GM21526 (cell line): ENCODE data around the gene TMC6.

ENCODE experiments used
- ATAC-seq: cut with Tn5 transposase; IDR thresholded peaks from one replicate; pipeline ENCODE4 v1.9.1; 2021; ENCODE audit warnings: moderate library complexity; ENCODE audit not compliant: unreplicated experiment, low FRiP score

The TMC6 gene

GRCh38 chr17:78111727-78112517 lies 16.6 kb downstream of the TMC6 start:
- ATAC-seq, result no peak

DNA sequence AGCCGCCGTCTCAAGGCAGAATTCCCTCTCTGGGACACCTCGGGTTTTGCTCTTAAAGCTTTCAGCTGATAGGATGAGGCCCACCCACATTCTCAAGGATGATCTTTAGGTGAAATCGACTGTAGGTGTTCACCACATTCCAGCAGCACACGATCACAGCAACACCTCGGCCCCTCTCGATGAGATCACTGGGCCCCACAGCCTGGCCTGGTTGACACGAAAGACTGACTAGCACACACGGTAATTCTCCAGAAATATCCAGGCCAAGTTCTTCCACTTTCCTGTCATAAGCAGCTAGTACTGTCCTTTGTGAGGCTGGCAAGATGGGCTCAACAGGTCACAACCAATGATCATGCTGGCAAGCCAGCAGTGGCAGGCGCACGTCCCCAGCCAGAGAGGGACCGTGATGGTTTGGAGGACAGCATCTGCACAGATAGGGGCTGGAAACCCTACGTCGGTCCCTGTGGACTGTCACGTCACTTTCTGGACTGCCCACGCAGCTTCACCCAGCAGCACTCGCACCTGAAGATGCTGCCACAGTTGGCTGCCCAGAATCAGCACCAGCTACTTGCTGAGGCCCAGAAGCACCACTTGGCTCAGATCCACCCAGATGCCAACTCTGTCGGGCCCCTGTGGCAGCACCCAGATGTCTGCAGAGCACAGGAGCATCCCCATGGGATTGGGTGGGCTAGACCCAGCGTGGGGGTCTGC lies 17.4 kb downstream of the TMC6 start:
- ATAC-seq, result no peak

DNA sequence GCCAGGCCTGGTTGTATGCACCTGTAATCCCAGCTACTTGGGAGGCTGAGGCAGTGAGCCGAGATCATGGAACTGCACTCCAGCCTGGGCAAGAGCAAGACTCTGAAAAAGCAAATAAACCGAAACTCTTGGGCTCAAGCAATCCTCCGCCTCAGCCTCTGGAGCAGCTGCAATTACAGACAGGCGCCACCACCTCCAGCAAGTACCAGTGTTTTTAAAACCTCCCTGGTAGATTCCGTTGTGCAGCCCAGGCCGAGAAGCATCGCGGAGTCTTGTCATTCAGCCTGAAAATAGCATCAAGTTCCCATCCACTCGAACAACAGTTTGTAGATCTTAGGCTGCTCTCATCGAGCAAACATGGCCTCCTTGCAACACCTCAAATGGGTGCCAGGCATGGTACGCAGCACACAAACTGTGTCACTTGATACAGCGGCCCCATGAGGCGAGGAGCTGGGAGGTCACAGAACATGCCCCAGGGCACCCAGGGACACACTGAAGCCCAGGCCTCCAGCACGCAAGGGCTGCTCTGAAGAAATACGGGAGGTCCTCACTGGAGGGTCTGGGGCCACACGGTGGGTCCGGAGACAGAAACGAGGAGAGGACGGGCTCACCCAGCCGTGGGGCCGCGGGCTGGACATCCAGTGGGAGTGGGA lies 18.1 kb downstream of the TMC6 start:
- no peak for ATAC-seq

DNA sequence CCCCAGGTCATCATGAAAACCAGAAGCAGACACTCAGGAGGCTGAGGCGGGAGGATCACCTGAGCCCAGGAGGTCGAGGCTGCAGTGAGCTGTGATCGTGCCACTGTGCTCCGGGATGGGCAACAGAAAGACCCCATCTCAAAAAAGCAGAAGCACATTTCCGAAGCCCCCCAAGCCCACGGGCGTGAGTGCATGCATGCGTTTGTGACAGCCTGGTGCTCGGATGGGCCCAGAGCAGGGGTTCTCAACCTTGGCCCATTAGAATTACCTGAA lies 19.1 kb downstream of the TMC6 start:
- no peak for ATAC-seq

DNA sequence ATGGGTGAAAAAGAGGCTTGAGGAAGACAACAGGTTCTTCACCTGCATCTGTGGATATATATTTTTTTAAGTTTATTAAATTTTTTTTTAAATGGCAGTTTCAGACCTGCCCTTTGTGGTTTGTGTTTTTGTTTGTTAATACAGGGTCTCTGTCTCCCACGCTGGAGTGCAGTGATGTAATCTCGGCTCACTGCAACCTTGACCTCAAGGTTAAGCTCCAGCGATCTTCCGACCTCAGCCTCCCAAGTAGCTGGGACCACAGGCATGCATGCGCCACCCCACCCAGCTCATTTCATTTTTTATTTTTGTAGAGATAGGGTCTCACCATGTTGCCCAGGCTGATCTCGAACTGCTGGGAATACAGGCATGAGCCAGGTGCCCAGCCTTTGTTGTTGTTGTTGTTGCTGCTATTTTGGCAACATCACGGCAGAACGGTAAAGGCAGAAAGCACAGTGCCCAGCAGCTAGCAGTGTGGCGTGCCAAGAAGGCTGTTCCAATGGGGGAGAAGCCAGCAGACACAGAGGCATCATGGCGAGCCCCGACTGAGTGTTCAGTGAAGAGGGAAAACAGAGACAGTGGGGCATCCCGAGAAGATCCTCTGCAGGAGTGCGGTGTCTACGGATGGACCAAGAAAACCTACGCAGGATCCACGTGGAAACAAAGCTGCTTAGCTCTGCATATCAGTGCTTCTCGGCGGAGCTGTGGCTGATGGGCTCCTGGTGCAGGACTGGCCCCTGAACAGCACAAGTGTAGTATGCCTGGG lies 19.6 kb downstream of the TMC6 start:
- no peak for ATAC-seq

GRCh38 chr17:78107976-78108725 lies 20.4 kb downstream of the TMC6 start:
- ATAC-seq, result no peak

GRCh38 chr17:78107457-78107856 lies 21.1 kb downstream of the TMC6 start:
- no peak for ATAC-seq

GRCh38 chr17:78106211-78106610 lies 22.3 kb downstream of the TMC6 start:
- no peak for ATAC-seq

GRCh38 chr17:78105551-78105950 lies 23.0 kb downstream of the TMC6 start:
- ATAC-seq, result no peak

DNA sequence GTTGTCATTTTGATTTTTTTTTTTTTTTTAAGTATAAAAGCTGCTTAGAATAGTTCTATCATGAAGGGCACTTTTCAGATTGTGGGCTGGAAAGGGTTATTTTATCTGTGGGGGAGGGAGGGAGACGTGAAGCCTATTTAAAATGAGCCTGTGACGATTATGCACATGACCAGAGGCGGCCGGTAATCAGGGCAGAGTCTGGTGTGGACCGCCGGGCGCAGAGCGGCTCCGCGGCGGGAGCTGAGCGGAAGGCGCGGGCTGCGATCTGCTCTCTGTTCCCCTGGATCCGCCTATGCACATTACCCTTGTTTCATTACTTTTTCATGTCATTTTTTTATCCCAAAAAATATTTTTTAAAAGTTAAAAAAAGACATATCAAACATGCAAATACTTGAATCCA lies 23.5 kb downstream of the TMC6 start:
- ATAC-seq, result no peak

DNA sequence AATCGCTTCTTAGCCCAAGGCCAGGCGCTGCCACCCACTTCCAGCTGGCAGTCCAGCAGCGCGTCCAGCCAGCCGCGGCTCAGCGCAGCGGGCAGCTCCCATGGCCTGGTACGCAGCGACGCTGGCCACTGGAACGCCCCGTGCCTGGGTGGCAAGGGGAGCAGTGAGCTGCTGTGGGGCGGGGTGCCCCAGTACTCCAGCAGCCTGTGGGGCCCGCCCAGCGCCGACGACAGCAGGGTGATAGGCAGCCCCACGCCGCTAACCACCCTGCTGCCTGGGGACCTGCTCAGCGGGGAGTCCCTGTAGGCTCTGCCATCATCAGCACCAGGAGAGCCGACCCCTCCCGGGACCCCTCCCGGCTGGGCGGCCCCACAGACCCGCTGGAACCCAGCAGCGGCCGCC lies 24.0 kb downstream of the TMC6 start:
- no peak for ATAC-seq

GRCh38 chr17:78103311-78103710 lies 25.2 kb downstream of the TMC6 start:
- ATAC-seq, result no peak

DNA sequence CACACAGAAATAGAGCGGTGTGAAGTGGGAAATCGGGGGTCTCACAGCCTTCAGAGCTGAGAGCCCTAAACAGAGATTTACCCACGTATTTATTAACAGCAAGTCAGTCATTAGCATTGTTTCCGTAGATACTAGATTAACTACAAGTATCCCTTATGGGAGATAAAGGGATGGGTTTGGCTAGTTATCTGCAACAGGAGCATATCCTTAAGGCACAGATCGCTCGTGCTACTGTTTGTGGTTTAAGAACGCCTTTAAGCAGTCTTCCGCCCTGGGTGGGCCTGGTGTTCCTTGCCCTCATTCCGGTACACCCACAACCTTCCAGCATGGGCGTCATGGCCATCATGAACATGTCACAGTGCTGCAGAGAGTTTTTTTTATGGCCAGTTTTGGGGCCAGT lies 27.0 kb downstream of the TMC6 start:
- no peak for ATAC-seq

GRCh38 chr17:78101112-78101511 lies 27.4 kb downstream of the TMC6 start:
- ATAC-seq, result no peak

GRCh38 chr17:78096093-78096492 lies 32.5 kb downstream of the TMC6 start:
- no peak for ATAC-seq

DNA sequence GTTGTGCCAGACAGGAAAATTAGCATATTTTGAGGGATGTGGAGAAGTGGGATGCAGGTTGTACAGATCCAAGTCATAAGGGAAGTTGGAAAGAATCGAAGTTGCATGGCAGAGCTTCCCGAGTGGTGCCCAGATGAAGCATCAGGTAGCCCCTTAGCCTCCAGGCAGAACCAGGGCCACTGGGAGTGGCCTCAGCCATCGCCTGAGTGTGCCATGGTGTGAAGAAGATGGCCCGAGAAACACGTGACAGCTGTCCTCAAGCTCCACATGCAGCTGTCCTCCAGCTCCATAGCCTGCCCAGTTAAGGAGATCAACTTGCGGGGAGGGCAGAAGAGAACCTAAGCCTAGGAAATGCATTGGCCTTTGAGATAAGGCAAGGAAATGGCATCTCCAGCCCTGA lies 33.5 kb downstream of the TMC6 start:
- ATAC-seq, result no peak

DNA sequence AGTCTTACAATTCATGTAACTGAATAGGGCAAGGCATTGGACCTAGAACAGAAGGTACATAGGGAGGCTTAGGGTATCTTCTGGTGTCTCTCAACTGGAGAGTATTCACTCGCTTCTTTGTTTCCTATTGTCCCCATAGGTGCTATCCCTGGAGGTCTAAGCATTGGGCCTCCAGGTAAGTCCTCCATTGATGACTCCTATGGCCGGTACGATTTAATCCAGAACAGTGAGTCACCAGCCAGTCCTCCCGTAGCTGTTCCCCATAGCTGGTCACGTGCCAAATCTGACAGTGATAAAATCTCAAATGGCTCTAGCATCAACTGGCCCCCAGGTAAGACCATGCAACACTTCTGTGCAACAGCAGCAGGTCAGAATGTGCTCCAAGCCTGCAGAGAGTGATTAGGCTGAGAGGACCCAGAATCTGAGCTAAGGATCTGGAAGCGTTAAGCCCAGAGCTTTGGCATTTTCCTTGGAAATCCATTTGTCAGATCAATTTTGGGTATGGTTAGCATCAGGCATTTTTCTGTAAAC lies 35.7 kb downstream of the TMC6 start:
- no peak for ATAC-seq

DNA sequence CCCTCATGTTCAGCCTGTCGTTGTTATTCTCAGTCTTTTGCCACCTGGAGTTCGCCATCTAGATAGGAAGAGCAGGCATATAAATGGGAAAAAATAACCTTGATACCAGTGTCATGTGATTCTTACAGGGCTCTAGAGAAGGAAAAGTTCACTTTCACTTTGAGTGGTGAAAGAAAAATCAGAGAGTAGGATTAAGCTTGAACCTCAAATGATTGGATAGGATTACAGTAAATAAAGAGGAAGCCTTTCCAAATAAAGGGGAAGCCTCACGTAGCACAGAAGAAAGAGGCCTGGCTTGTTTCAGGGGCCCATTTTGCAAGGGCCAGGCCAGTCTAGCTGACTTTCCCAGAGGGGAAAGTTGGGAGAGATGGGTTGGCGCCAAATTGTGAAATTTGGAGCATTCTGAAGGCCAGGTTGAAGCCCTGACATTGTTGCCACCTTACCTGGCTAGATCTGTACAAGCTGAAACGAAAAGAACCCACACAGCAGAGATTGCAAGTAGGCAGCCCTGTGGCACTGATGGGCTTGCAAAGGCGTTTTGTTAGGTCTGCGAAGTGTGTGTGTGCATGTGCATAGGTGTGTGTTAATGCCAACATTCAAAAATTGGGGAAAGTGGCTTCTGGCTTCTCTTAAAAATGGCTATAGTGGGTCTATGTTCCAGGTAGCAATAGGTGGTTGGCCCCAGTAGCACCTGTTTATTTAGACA lies 38.8 kb downstream of the TMC6 start:
- ATAC-seq, result no peak

DNA sequence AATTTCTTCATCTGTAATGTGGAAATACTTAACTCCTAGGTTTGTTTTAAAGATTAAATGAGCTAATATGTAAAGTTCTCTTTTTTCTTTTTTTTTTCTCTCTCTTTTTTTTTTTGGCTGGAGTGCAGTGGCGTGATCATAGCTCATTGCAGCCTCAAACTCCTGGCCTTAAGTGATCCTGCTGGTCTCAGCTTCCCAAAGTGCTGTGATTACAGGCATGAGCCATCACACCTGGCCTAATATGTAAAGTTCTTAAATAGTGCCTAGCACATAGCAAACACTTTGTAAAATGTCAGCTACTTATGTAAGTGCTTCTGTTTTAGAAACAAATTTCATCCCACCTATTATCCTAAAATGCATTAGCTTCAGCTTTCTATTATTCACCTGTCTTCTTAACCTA lies 40.0 kb downstream of the TMC6 start:
- no peak for ATAC-seq

- no peak for ATAC-seq
Observed at GRCh38 chr17:78086740-78087139, 41.8 kb downstream of the TMC6 start.
